AG09309 (cell line): ENCODE measurements around the gene SEZ6L.

Experiments used
- DNase-seq: peaks from one replicate; pipeline ENCODE4 v3.0.0-alpha.2; 2010; ENCODE audit warnings: low read depth
- H3K4me3 ChIP-seq: 2 replicates; pipeline ENCODE4 v1.5.1; 2011; ENCODE audit warnings: mild to moderate bottlenecking, low read depth, low read length, moderate library complexity; ENCODE audit not compliant: control insufficient read depth
- CTCF ChIP-seq: IDR thresholded peaks from 2 replicates; pipeline ENCODE4 v1.5.1; 2011; ENCODE audit warnings: mild to moderate bottlenecking, low read depth, low read length, inconsistent platforms; ENCODE audit not compliant: insufficient read depth, control insufficient read depth; ENCODE audit errors: missing control alignments

The SEZ6L gene

GRCh38 chr22:26276529-26277160 is 107.4 kb downstream of the SEZ6L start:
- TF ChIP-seq CTCF, result no peak
- no peak overlapping the region for H3K4me3 ChIP-seq
- no peak for DNase-seq

GRCh38 chr22:26281941-26282340 is 112.7 kb downstream of the SEZ6L start:
- no peak overlapping the region for H3K4me3 ChIP-seq
- no peak for DNase-seq
- no peak for TF ChIP-seq CTCF

GRCh38 chr22:26283330-26283729 is 114.1 kb downstream of the SEZ6L start:
- H3K4me3 ChIP-seq, result no peak overlapping the region
- DNase-seq, result no peak
- no peak for TF ChIP-seq CTCF

GRCh38 chr22:26285632-26286031 is 116.4 kb downstream of the SEZ6L start:
- no peak for DNase-seq
- H3K4me3 ChIP-seq, result no peak overlapping the region
- no peak for TF ChIP-seq CTCF

- no peak overlapping the region for H3K4me3 ChIP-seq
- no peak for TF ChIP-seq CTCF
- DNase-seq, result no peak
Measured at GRCh38 chr22:26286091-26286820, 117.0 kb downstream of the SEZ6L start.

- DNase-seq, result no peak
- no peak for TF ChIP-seq CTCF
- H3K4me3 ChIP-seq, result no peak overlapping the region
Measured at GRCh38 chr22:26287382-26288225, 118.3 kb downstream of the SEZ6L start.
